K562 (cell line): Measurements from ENCODE around the gene SH3TC1. TPM values are rescaled to one million over a fixed set of nuclear protein-coding genes. Genes with fewer than 3 reads are reported as not detected.

Experiments used
- ATAC-seq: fragments of 200-7000 bp; cut with Tn5 transposase; 3 replicates; pipeline ENCODE4 v1.9.1; 2020; ENCODE audit warnings: moderate library complexity
- BruUV-seq: library from RNA; stranded (reverse); fragments of 400-500 nt; replicated peaks from 2 replicates; lab custom pipeline; 2021; lab: Mats Ljungman, UMichigan
- CTCF ChIA-PET: fragments of 300-600 bp; formaldehyde crosslinking; extraction: SDS; loops from one replicate; lab custom pipeline; 2021; ENCODE audit warnings: low intra/inter-chr PET ratio; lab: Yijun Ruan, JAX
- POLR2A ChIA-PET: fragments of 300-600, 350-650 bp; sonication (Branson Sonifier 250); formaldehyde crosslinking; extraction: SDS; loops from one replicate; lab custom pipeline; 2021; ENCODE audit warnings: antibody characterized with exemption, inconsistent platforms; lab: Yijun Ruan, JAX
- DNase-seq, 4 experiments: peaks; one replicate each; pipeline versions ENCODE4 v3.0.0 to v3.0.0-alpha.2; 2011 to 2018; ENCODE audit warnings: low spot score in 3 of 4, mixed read lengths in 3 of 4; ENCODE audit errors: extremely low read depth in 1 of 4
- FAIRE-seq: peaks from 2 replicates; lab custom pipeline; 2011; peaks lifted over from hg19 to GRCh38; lab: Jason Lieb, UNC
- H2AFZ ChIP-seq: 2 replicates; pipeline ENCODE4 v1.6.0; 2011; ENCODE audit warnings: low read depth, low read length, control low read depth, inconsistent platforms
- H3K27ac ChIP-seq: fragments of 200-600 bp; 3 replicates; pipeline ENCODE4 v1.8.0; 2011; ENCODE audit warnings: low read depth, mild to moderate bottlenecking, control low read depth, inconsistent platforms, low read length, moderate library complexity, mixed read lengths; ENCODE audit errors: extremely low read depth
- H3K27me3 ChIP-seq, 2 experiments: fragments of 300-600 bp in 1 of 2; 2 replicates in 1 of 2; 3 replicates in 1 of 2; pipeline versions ENCODE4 v1.6.0 to v1.8.0; 2011; ENCODE audit warnings: inconsistent platforms in 2 of 2, low read length in 2 of 2, mild to moderate bottlenecking in 1 of 2, mixed read lengths in 1 of 2, moderate library complexity in 1 of 2; ENCODE audit not compliant: control insufficient read depth in 2 of 2, insufficient read depth in 2 of 2
- H3K36me3 ChIP-seq: fragments of 300-600 bp; 3 replicates; pipeline ENCODE4 v1.8.0; 2011; ENCODE audit warnings: mild to moderate bottlenecking, low read length, inconsistent platforms; ENCODE audit not compliant: control insufficient read depth, insufficient read depth
- H3K4me1 ChIP-seq, 2 experiments: fragments of 200-600 bp in 1 of 2; replicated peaks in 1 of 2; 2 replicates in 1 of 2; 3 replicates in 1 of 2; pipeline versions ENCODE4 v1.5.1 to v1.8.0; 2011; ENCODE audit warnings: inconsistent platforms in 2 of 2, low read length in 2 of 2, mild to moderate bottlenecking in 1 of 2, mixed read lengths in 1 of 2, moderate library complexity in 1 of 2; ENCODE audit not compliant: control insufficient read depth in 2 of 2, insufficient read depth in 2 of 2
- H3K4me2 ChIP-seq: 2 replicates; pipeline ENCODE4 v1.6.1; 2011; ENCODE audit warnings: low read length, control low read depth, inconsistent platforms, mixed read lengths; ENCODE audit not compliant: insufficient read depth
- H3K4me3 ChIP-seq: fragments of 200-600 bp; sonication (generic), shearing (Covaris generic); 2 replicates; pipeline ENCODE4 v1.5.1; 2016; ENCODE audit warnings: control low read depth, inconsistent platforms
- H3K79me2 ChIP-seq: fragments of 200-600 bp; 3 replicates; pipeline ENCODE4 v1.8.0; 2011; ENCODE audit warnings: low read length, inconsistent platforms; ENCODE audit not compliant: control insufficient read depth, insufficient read depth
- H3K9ac ChIP-seq, 2 experiments: 2 replicates each; pipeline versions ENCODE4 v1.6.0 to v1.6.1; 2011; ENCODE audit warnings: low read depth in 2 of 2, low read length in 2 of 2, control low read depth in 1 of 2, inconsistent platforms in 1 of 2, mild to moderate bottlenecking in 1 of 2, mixed read lengths in 1 of 2; ENCODE audit not compliant: insufficient read depth in 1 of 2
- H3K9me1 ChIP-seq: one replicate; pipeline ENCODE4 v1.6.0; 2011; ENCODE audit warnings: inconsistent platforms, mild to moderate bottlenecking, low read length, moderate library complexity; ENCODE audit not compliant: control insufficient read depth, insufficient read depth
- H3K9me3 ChIP-seq: replicated peaks from 2 replicates; pipeline ENCODE4 v1.5.1; 2011; ENCODE audit warnings: low read depth, low read length, inconsistent platforms; ENCODE audit not compliant: control insufficient read depth, insufficient read depth
- H4K20me1 ChIP-seq: replicated peaks from 2 replicates; pipeline ENCODE4 v1.6.1; 2011; ENCODE audit warnings: low read length, inconsistent platforms, mixed read lengths; ENCODE audit not compliant: control insufficient read depth, insufficient read depth
- E2F3 ChIP-seq: fragments of 250-450 bp; sonication (Bioruptor Pico); IDR thresholded peaks from 2 replicates; pipeline ENCODE4 v1.4.0; 2020; ENCODE audit warnings: mild to moderate bottlenecking
- FOSL1 ChIP-seq: fragments of 200-800 bp; sonication (Bioruptor generic); conservative IDR thresholded peaks from 2 replicates; pipeline ENCODE4 v1.6.1; 2016; ENCODE audit warnings: missing genetic modification characterization, missing compliant biosample characterization
- ZNF589 ChIP-seq: fragments of 200-800 bp; sonication (Bioruptor generic); IDR thresholded peaks from 2 replicates; pipeline ENCODE4 v1.6.1; 2016; ENCODE audit warnings: low read depth, missing genetic modification characterization, missing compliant biosample characterization
- WGBS: fragments of 100-300 bp; shearing (Covaris generic); methylation state at CpG from one replicate; pipeline ENCODE4 v1.1.6; 2016; ENCODE audit warnings: low coverage, mixed read lengths; ENCODE audit not compliant: insufficient coverage; ENCODE audit errors: missing lambda C conversion rate; 5-methylcytosine and 5-hydroxymethylcytosine counted together
- in situ Hi-C: fragments of 300-500 bp; cut with MboI; formaldehyde crosslinking; loops from 4 replicates; pipeline ENCODE4 v1.15.0; 2018; ENCODE audit warnings: inconsistent platforms, mixed read lengths
- intact Hi-C: fragments of 100-400 bp; cut with micrococcal nuclease; formaldehyde crosslinking; loops from 2 replicates; pipeline ENCODE4 v1.14.2; 2022
- polyA plus RNA-seq, 8 experiments: library from polyadenylated mRNA; depleted of rRNA in 4 of 8; stranded (reverse) in 5 of 8; unstranded in 3 of 8; fragments of >200 nt; fragmentation: Nextera tagmentation in 2 of 8; fragmentation: Illumina TruSeq in 1 of 8; extraction: Ambion mirVana in 2 of 8; extraction: Trizol in 1 of 8; gene quantifications; 2 replicates each; pipeline versions ENCODE4 v1.2.1 to v1.2.3, GENCODE V29; 2011 to 2014; ENCODE audit warnings: inconsistent platforms in 1 of 8, missing spikeins in 1 of 8
- total RNA-seq, 7 experiments: library from RNA; depleted of rRNA in 6 of 7; stranded (reverse); fragments of >200 nt in 6 of 7; fragmentation: Illumina TruSeq in 2 of 7; extraction: Trizol in 2 of 7; gene quantifications; 2 replicates each; pipeline versions ENCODE4 v1.2.1 to v1.2.3, GENCODE V29; 2011 to 2021; ENCODE audit warnings: low replicate concordance in 1 of 7
- TF ChIP-seq, protein P1 (sequence below): sonication (generic); formaldehyde crosslinking; IDR thresholded peaks from 2 replicates; pipeline ENCODE4 v1.4.0; 2020; ENCODE audit warnings: mild to moderate bottlenecking, missing genetic modification reagents
- TF ChIP-seq, protein P2 (sequence below): fragments of 250-450 bp; sonication (Bioruptor Pico); IDR thresholded peaks from 2 replicates; pipeline ENCODE4 v1.5.0; 2022; ENCODE audit warnings: mild to moderate bottlenecking
- TF ChIP-seq, protein P3 (sequence below), 2 experiments: IDR thresholded peaks in 1 of 2; conservative IDR thresholded peaks in 1 of 2; 2 replicates each; pipeline ENCODE4 v1.6.1; 2016; ENCODE audit warnings: low read depth in 2 of 2, mild to moderate bottlenecking in 1 of 2, missing compliant biosample characterization in 1 of 2, missing genetic modification characterization in 1 of 2, moderate library complexity in 1 of 2

SH3TC1 gene
- total and polyA plus RNA-seq, 9 of the 15 experiments (the other 6 are each of a cell fraction or from before 2014, with no cell fraction given): 0.04 to 2.1 (median 0.48) TPM; not detected in 1

DNA sequence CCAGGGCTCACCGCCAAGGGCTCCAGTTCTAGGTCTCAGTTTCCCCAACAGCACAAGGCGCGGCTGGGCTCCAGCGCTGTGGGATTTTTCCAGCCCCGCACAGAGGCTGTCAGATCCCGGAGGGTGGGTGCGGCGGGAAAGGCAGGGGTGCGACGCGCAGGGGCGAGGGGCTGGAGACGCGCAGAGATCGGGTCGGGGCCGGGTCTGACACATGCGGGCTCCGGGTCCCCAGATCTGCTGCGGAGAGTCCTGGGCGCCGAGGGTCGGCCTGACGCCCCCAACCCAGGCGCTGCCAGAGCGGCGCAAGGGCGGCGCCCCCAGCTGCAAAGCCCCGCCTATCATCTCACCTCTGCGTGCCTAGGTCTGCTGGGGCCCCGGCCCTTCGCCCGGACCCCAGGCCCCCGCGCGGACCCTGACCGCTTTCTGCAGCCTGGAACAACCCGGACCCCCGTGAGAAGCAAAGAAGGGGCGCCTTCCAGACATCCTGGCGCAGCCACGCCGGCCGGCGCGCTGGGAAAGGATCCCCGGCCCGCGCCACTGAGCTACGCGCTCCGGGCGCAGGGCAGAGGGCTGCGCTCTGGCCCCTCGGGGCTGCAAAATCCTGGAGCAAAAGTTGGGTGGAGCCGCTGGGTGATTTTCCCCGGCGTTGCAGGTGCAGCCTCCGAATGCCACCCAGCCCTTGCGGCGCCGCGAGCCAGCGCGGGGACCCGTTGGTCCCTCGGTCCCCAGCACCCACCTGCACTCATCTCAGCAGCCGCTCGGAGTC lies 41.0 kb upstream of the SH3TC1 start (continued):
- TF ChIP-seq, protein P1, sequence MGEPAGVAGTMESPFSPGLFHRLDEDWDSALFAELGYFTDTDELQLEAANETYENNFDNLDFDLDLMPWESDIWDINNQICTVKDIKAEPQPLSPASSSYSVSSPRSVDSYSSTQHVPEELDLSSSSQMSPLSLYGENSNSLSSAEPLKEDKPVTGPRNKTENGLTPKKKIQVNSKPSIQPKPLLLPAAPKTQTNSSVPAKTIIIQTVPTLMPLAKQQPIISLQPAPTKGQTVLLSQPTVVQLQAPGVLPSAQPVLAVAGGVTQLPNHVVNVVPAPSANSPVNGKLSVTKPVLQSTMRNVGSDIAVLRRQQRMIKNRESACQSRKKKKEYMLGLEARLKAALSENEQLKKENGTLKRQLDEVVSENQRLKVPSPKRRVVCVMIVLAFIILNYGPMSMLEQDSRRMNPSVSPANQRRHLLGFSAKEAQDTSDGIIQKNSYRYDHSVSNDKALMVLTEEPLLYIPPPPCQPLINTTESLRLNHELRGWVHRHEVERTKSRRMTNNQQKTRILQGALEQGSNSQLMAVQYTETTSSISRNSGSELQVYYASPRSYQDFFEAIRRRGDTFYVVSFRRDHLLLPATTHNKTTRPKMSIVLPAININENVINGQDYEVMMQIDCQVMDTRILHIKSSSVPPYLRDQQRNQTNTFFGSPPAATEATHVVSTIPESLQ (CRISPR knock-in tag): no peak

DNA sequence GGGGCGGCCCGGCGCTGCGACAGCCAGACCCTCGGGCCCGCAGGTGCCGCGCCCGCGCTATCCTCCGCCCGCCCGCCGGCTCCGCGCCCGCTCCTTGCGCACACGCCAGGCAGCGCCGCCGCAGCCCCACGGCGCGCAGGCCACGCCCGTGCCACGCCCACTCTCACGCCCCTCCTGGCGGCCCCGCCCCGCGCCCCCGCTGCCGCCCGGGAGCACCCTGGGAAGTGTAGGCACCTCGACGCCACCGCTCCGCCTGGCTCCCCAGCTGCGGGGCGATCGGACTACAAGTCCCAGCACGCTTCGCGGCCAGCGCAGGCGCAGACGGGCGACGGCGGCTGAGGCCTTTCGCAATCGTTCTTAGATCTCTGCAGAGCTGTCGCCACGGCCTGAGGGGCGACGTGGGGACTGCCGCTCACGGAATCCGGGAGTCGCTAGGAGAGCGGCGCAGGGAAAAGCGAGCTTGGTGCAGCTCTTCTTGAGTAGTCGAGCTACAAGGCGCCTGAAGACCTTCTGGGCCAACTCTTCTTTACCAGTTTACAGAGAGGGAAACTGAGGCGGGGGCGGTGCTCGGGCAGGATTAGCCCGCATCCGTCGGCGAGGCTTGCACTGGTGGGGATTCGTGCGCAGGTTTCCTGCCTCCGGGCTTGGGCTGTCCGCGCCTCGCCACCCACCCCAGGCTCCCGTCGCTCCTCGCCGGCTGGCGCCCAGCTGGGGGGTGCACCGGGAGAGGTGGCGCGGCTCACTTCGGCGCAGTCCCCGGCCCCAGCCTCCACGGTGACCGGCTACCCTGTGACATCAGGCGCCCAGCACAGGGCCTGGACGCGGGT lies 40.2 kb upstream of the SH3TC1 start, which contains the start of gene ABLIM2:
TSS of gene ABLIM2 (minus strand) at position 104 of the 827 bp plus-strand sequence. CDS start 124 bp downstream, outside the sequence.
- in situ Hi-C loops: no loop called here
- BruUV-seq: no TSS peak
- WGBS: 3% methylated on average over 60 of the region's 96 CpGs
- Histone ChIP-seq H3K9me3 (no peaks in the 10 kb centered on the region), H3K9me1 (no peaks in the 10 kb centered on the region), H4K20me1 (peaks cover 6% of the 10 kb centered on the region), H3K79me2 (no peaks in the 10 kb centered on the region), H3K27ac (no peak within 1 kb of the TSS), H3K4me1 (peaks cover 0 to 22% of the 10 kb centered on the region in 2 experiments; a peak in 2 of 5 replicates), H3K27me3 (peaks cover 20 to 65% of the 10 kb centered on the region in 2 experiments; a peak in 4 of 5 replicates), H2AFZ (peak within 1 kb of the TSS; percentile 98), H3K4me3 (peak within 1 kb of the TSS; percentile 40), H3K9ac (peak within 1 kb of the TSS in 1 of 2 experiments; percentile 85; a peak in 2 of 4 replicates), H3K36me3 (no peaks in the 10 kb centered on the region), H3K4me2 (peak within 1 kb of the TSS; percentile 88)
- ChIA-PET CTCF (no interaction called here), POLR2A (interaction anchor here (0.5 to 0.8 kb wide), 4 partner anchors 17 to 514 kb away, joined by 3 to 5 read pairs (median 4); no protein-coding TSS in a partner anchor)
- ATAC-seq (peak; percentile 100), FAIRE-seq (peak; percentile 88), DNase-seq (peak; percentile 97 to 99 (median 98))
- intact Hi-C loops: no loop called here
- TF ChIP-seq E2F3 (0 out of 2 replicates have a peak, but pooled peaks have one; percentile 54), ZNF589 (no peak), FOSL1 (tag) (no peak)
- TF ChIP-seq, protein P2, sequence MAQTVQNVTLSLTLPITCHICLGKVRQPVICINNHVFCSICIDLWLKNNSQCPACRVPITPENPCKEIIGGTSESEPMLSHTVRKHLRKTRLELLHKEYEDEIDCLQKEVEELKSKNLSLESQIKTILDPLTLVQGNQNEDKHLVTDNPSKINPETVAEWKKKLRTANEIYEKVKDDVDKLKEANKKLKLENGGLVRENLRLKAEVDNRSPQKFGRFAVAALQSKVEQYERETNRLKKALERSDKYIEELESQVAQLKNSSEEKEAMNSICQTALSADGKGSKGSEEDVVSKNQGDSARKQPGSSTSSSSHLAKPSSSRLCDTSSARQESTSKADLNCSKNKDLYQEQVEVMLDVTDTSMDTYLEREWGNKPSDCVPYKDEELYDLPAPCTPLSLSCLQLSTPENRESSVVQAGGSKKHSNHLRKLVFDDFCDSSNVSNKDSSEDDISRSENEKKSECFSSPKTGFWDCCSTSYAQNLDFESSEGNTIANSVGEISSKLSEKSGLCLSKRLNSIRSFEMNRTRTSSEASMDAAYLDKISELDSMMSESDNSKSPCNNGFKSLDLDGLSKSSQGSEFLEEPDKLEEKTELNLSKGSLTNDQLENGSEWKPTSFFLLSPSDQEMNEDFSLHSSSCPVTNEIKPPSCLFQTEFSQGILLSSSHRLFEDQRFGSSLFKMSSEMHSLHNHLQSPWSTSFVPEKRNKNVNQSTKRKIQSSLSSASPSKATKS (CRISPR knock-in tag): no peak
- TF ChIP-seq, protein P3, sequence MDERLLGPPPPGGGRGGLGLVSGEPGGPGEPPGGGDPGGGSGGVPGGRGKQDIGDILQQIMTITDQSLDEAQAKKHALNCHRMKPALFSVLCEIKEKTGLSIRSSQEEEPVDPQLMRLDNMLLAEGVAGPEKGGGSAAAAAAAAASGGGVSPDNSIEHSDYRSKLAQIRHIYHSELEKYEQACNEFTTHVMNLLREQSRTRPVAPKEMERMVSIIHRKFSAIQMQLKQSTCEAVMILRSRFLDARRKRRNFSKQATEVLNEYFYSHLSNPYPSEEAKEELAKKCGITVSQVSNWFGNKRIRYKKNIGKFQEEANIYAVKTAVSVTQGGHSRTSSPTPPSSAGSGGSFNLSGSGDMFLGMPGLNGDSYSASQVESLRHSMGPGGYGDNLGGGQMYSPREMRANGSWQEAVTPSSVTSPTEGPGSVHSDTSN (CRISPR knock-in tag; IDR thresholded peaks at IDR 0.05; ENCODE audit: low read depth): no peak
- TF ChIP-seq, protein P3 (tag; conservative IDR thresholded peaks at IDR 0.05; ENCODE audit: low read depth): no peak
